GM19438 (cell line): ENCODE measurements around the gene TTC23.
A peak's percentile ranks its signal among the peaks of the same experiment; 100 is the strongest.

Experiments used
- ATAC-seq: cut with Tn5 transposase; IDR thresholded peaks from one replicate; pipeline ENCODE4 v1.9.1; 2021; ENCODE audit warnings: low read depth; ENCODE audit not compliant: unreplicated experiment

Gene TTC23

GRCh38 chr15:99143655-99144610 lies 105.4 kb downstream of the TTC23 start:
- ATAC-seq = no peak

DNA sequence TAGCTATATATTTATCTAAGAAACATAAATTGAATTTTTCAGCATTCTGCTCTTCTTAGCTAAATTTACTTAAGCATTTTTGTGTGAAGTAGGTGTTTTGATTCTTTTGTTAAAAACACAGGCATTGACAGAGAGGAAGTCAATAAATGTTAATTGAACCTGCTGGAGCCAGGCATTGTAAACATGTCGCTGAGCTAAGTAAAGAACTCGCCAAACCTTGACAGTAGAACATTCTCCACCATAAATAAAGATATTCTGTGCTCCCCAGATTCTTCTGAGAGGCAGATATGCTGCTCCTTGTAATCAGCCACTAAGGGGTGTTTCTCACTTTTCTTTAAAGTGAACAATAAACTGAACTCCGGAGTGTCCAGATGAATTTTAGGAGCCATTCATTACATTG lies 106.1 kb downstream of the TTC23 start:
- no peak for ATAC-seq

- ATAC-seq = no peak
Observed at GRCh38 chr15:99142562-99142961, 106.8 kb downstream of the TTC23 start.

- ATAC-seq = no peak
Observed at GRCh38 chr15:99141943-99142342, 107.4 kb downstream of the TTC23 start.

DNA sequence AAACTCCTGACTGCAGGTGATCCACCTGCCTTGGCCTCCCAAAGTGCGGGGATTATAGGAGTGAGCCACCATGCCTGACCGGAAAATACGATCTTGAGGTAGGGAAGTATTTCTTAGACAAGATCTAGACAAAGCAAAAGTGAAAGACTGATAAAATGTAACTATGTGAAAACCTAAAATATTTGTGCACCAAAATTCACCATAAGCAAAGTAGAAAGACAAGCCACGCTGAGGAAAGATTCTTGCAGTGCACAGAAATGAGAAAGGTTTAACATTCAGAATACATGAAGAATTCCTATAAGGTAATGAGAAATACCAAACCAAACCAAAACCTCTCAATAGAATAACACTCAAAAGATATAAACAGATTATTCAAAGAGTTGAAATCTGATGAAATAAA lies 108.8 kb downstream of the TTC23 start:
- ATAC-seq = no peak

GRCh38 chr15:99139276-99139675 lies 110.1 kb downstream of the TTC23 start:
- no peak for ATAC-seq

GRCh38 chr15:99138491-99138982 lies 110.8 kb downstream of the TTC23 start:
- ATAC-seq = no peak

GRCh38 chr15:99137877-99138276 lies 111.5 kb downstream of the TTC23 start:
- no peak for ATAC-seq

DNA sequence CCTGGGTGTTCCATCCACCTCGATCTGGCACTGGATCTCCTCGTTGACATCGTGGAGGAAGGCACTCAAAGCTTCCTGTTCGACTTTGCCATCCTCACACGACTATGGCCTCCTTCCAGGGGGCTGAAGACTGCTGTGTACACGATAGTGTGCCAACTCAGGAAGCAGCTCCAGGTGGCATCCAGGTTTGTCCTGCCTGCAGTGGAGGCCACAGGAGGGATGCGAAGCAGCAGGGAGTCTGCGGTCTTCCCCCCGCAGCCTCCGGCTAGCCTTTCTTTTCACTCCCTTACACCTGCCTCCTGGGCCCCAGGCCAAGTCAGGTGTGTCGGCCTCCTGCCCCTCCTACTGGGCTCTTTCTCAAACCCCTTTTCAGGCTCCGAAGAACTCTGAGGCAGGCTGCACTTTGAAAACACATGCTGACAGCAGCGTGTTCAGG lies 112.3 kb downstream of the TTC23 start:
- no peak for ATAC-seq

- peak; percentile 84 for ATAC-seq
Observed at GRCh38 chr15:99135194-99135593, 114.2 kb downstream of the TTC23 start.

- ATAC-seq = no peak
Observed at GRCh38 chr15:99134317-99134821, 115.0 kb downstream of the TTC23 start.

GRCh38 chr15:99132634-99133287 lies 116.6 kb downstream of the TTC23 start:
- ATAC-seq = no peak

DNA sequence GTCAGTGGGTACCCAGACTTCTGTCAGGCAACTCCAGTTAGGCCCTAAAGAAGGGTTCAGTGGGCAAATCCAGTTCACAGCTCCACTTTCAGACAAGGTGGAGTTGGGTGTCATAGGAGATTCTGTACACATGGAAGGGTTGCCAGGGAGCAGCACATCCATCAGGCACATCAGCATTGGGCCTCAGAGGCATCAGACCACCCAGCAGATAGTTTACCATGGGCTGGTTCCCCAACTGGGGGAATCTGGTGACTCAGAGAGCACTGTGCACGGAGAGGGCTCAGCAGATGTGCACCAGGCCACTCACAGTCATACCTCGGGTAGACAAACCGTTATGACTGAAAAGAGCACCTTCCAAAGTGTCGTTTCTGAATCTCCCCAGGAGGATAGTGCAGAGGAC lies 117.3 kb downstream of the TTC23 start:
- ATAC-seq = no peak

- ATAC-seq = no peak
Observed at GRCh38 chr15:99131441-99132023, 117.8 kb downstream of the TTC23 start.

GRCh38 chr15:99130765-99131440 lies 118.5 kb downstream of the TTC23 start:
- ATAC-seq = no peak

GRCh38 chr15:99130314-99130713 lies 119.1 kb downstream of the TTC23 start:
- no peak for ATAC-seq

DNA sequence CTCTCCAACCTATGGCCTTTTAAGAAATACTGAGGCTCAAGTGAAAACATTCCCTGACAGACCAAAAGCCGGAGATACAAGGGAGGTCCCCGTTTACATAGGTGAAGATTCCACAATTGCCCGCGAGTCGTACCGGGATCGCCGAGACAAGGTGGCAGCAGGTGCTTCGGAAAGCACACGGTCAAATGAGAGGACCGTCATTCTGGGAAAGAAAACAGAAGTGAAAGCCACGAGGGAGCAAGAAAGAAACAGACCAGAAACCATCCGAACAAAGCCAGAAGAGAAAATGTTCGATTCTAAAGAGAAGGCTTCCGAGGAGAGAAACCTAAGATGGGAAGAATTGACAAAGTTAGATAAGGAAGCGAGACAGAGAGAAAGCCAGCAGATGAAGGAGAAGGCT lies 119.7 kb downstream of the TTC23 start:
- ATAC-seq = no peak

- ATAC-seq = no peak
Observed at GRCh38 chr15:99128411-99128810, 121.0 kb downstream of the TTC23 start.

- ATAC-seq = no peak
Observed at GRCh38 chr15:99127773-99128172, 121.6 kb downstream of the TTC23 start.

- ATAC-seq = no peak
Observed at GRCh38 chr15:99126930-99127329, 122.5 kb downstream of the TTC23 start.
